ENCODE measurements around the gene FA2H. TPM values are rescaled to one million over a fixed set of nuclear protein-coding genes. Genes with fewer than 3 reads are reported as not detected.

Gene FA2H
- total and polyA plus RNA-seq, 8 donors: 2.2 to 6.4 (median 4.1) TPM

- 90 to 92% methylated on average over 7 of the region's 7 CpGs for WGBS, 2 donors
- intact Hi-C loops (cut with DNase I): no loop called here
- Histone ChIP-seq H3K27me3 (no peaks in the 10 kb centered on the region), H3K9me3 (no peaks in the 10 kb centered on the region), H3K36me3 (no peaks in the 10 kb centered on the region), H3K27ac (no peak overlapping the region), H3K4me1 (no peaks in the 10 kb centered on the region), H3K4me3 (no peak overlapping the region)
- ATAC-seq (no peak), DNase-seq (no peak), FAIRE-seq (no peak)
- TF ChIP-seq CTCF (IDR thresholded peaks at IDR 0.05): no peak
Observed at GRCh38 chr16:74807052-74807646, 32.5 kb upstream of the FA2H start.

- ATAC-seq: no peak
- intact Hi-C loops (cut with DNase I): no loop called here
- WGBS, 2 donors: 47 to 63% methylated on average over 2 of the region's 2 CpGs
Observed at GRCh38 chr16:74800216-74800871, 25.7 kb upstream of the FA2H start.

GRCh38 chr16:74797414-74797813 lies 22.8 kb upstream of the FA2H start:
- no peak for ATAC-seq
- no peak for DNase-seq
- Histone ChIP-seq H3K27me3 (no peaks in the 10 kb centered on the region), H3K4me3 (no peak overlapping the region), H3K9me3 (no peaks in the 10 kb centered on the region), H3K27ac (no peak overlapping the region), H3K4me1 (no peaks in the 10 kb centered on the region), H3K36me3 (no peaks in the 10 kb centered on the region)
- TF ChIP-seq CTCF (IDR thresholded peaks at IDR 0.05): no peak
- intact Hi-C loops (cut with DNase I): no loop called here
- FAIRE-seq: no peak
- 27 to 59% methylated on average over 1 of the region's 1 CpG for WGBS, 2 donors

More at GRCh38 chr16:74800216-74800871, 25.7 kb upstream of the FA2H start:
- Histone ChIP-seq H3K27ac (no peak overlapping the region), H3K4me1 (no peaks in the 10 kb centered on the region), H3K9me3 (no peaks in the 10 kb centered on the region), H3K36me3 (no peaks in the 10 kb centered on the region), H3K27me3 (no peaks in the 10 kb centered on the region), H3K4me3 (no peak overlapping the region)
- TF ChIP-seq CTCF (IDR thresholded peaks at IDR 0.05): no peak
- DNase-seq (no peak), FAIRE-seq (no peak)

GRCh38 chr16:74795104-74795503 lies 20.5 kb upstream of the FA2H start:
- H3K4me3 ChIP-seq: no peak overlapping the region
- ATAC-seq: no peak
- TF ChIP-seq CTCF (IDR thresholded peaks at IDR 0.05): no peak

GRCh38 chr16:74794668-74795067 lies 20.0 kb upstream of the FA2H start:
- Histone ChIP-seq H3K4me3 (no peak overlapping the region), H3K27me3 (no peaks in the 10 kb centered on the region), H3K36me3 (no peaks in the 10 kb centered on the region), H3K27ac (no peak overlapping the region), H3K9me3 (no peaks in the 10 kb centered on the region), H3K4me1 (no peaks in the 10 kb centered on the region)
- TF ChIP-seq CTCF (IDR thresholded peaks at IDR 0.05): no peak
- FAIRE-seq: no peak
- no peak for ATAC-seq
- intact Hi-C loops (cut with DNase I): no loop called here
- 43 to 48% methylated on average over 2 of the region's 2 CpGs for WGBS, 2 donors
- DNase-seq: no peak

More at GRCh38 chr16:74795104-74795503, 20.5 kb upstream of the FA2H start:
- no peaks in the 10 kb centered on the region for H3K4me1 ChIP-seq
- FAIRE-seq: no peak
- H3K27me3 ChIP-seq: no peaks in the 10 kb centered on the region
- intact Hi-C loops (cut with DNase I): no loop called here
- DNase-seq: no peak
- H3K36me3 ChIP-seq: no peaks in the 10 kb centered on the region
- WGBS, 2 donors: 53 to 63% methylated on average over 2 of the region's 2 CpGs
- no peak overlapping the region for H3K27ac ChIP-seq
- no peaks in the 10 kb centered on the region for H3K9me3 ChIP-seq

All from pancreas (tissue), 10 donors.